ENCODE data around the gene POSTN.
"Not testable (repeated sequence)": the region's sequence is repeated elsewhere in the genome, so short reads cannot be mapped to it uniquely, and the experiment has no call there.

The POSTN gene

GRCh38 chr13:37561031-37561430, 37.5 kb downstream of the POSTN start:
- no peak overlapping the region for H3K4me3 Mint-ChIP-seq
- DNase-seq (no peak), ATAC-seq (replicated peaks) (no peak)
- no peaks in the 10 kb centered on the region for H3K27me3 Mint-ChIP-seq
- peaks cover 14 to 15% of the 10 kb centered on the region in 2 donors for H3K9me3 Mint-ChIP-seq
- H3K36me3 Mint-ChIP-seq = no peaks in the 10 kb centered on the region
- H3K27ac Mint-ChIP-seq = no peak overlapping the region
- no peaks in the 10 kb centered on the region for H3K4me1 Mint-ChIP-seq

DNA sequence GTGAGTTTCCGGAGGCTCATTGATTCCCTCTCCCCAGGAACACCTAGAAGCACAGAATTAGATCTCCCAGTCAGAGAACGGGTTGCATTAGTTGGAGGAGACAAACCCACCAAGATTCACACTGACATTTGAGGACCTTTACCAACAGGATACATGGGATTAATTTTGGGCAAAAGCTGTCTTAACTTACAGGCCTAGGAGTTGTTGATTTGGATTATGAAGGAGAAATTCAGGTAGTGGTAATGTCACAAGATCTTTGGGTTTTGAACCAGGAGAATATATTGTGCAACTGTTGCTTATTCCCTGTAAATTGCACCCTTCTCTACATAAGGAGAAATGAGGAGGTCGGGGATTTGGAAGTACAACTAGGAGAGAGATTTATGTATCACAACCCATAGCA, 38.0 kb downstream of the POSTN start:
- Mint-ChIP-seq H3K27ac (no peak overlapping the region), H3K4me3 (no peak overlapping the region), H3K36me3 (no peaks in the 10 kb centered on the region), H3K4me1 (no peaks in the 10 kb centered on the region), H3K27me3 (no peaks in the 10 kb centered on the region), H3K9me3 (peaks cover 14 to 15% of the 10 kb centered on the region in 2 donors)
- DNase-seq = no peak
- no peak for ATAC-seq (replicated peaks)

- not testable (repeated sequence) for H3K4me1 Mint-ChIP-seq; ATAC-seq (replicated peaks); DNase-seq; H3K27me3 Mint-ChIP-seq; H3K36me3 Mint-ChIP-seq; H3K27ac Mint-ChIP-seq; H3K4me3 Mint-ChIP-seq
- peaks cover 15 to 16% of the 10 kb centered on the region in 2 donors for H3K9me3 Mint-ChIP-seq
These were observed 39.8 kb downstream of the POSTN start for GRCh38 chr13:37558766-37559165.

- no peak overlapping the region for H3K4me3 Mint-ChIP-seq
- H3K27ac Mint-ChIP-seq = no peak overlapping the region
- no peaks in the 10 kb centered on the region for H3K4me1 Mint-ChIP-seq
- H3K27me3 Mint-ChIP-seq = no peaks in the 10 kb centered on the region
- ATAC-seq (replicated peaks) = no peak
- no peak for DNase-seq
- peaks cover 4 to 5% of the 10 kb centered on the region in 2 donors for H3K9me3 Mint-ChIP-seq
- H3K36me3 Mint-ChIP-seq = no peaks in the 10 kb centered on the region
These were observed 52.5 kb downstream of the POSTN start for GRCh38 chr13:37546087-37546486.

- Mint-ChIP-seq H3K27me3 (no peaks in the 10 kb centered on the region), H3K36me3 (no peaks in the 10 kb centered on the region), H3K27ac (no peak overlapping the region), H3K4me3 (no peak overlapping the region), H3K4me1 (no peaks in the 10 kb centered on the region), H3K9me3 (peaks cover 3 to 5% of the 10 kb centered on the region in 2 donors)
- DNase-seq = no peak
- ATAC-seq (replicated peaks) = no peak
These were observed 53.6 kb downstream of the POSTN start for GRCh38 chr13:37544995-37545394.

DNA sequence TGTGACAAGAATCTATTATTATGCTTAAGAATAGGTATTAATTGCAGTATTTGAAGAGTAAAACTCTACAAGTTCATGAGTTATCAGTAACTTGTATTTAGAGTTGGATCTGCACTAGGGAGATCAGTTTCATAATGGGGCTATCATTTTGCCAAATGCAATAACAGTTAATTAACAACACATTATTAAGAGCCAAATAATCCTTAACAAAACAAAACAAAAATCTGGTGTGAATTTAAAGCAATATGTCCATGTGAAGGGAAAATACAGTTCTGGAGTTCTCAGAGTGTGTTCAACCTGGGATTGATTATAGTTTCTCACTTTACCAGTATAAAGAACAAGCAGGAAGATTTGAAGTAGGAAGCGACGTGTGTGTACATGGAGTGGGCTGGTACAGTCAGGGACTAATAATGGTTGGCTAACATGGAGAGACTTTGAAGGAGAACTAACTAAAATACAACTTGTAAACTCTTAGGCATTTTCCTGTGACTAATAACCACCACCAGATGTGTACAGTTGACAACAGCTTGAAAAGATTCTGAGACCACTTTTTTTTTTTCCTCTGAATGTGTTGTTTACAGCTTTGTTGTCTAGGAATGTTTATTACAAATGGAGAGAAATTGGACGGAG, 58.5 kb downstream of the POSTN start:
- Mint-ChIP-seq H3K9me3 (peaks cover 0 to 3% of the 10 kb centered on the region in 2 donors), H3K27ac (no peak overlapping the region), H3K4me3 (no peak overlapping the region), H3K36me3 (no peaks in the 10 kb centered on the region), H3K4me1 (no peaks in the 10 kb centered on the region), H3K27me3 (no peaks in the 10 kb centered on the region)
- DNase-seq = no peak
- ATAC-seq (replicated peaks) = no peak

DNA sequence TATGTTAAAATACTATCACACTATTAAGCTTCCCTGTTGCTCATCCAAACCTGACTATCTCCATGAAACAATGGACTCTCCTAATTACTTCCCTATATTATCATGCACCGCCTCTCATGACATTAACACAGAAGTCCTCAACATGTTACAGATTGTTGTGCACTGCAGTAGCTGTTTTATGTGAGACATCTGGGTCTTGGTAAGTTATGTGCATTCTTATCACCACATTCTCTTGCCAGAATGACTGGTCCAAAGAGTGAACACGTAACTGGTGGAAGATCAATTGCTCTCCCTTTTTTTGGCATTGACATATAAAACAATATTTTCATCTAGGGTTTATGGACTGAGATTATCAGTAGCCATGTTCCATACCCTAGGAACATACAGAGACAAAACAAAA, 59.4 kb downstream of the POSTN start:
- no peak overlapping the region for H3K27ac Mint-ChIP-seq
- no peaks in the 10 kb centered on the region for H3K4me1 Mint-ChIP-seq
- no peaks in the 10 kb centered on the region for H3K27me3 Mint-ChIP-seq
- H3K4me3 Mint-ChIP-seq = no peak overlapping the region
- H3K36me3 Mint-ChIP-seq = no peaks in the 10 kb centered on the region
- DNase-seq (no peak), ATAC-seq (replicated peaks) (no peak)
- peaks cover 0 to 4% of the 10 kb centered on the region in 2 donors for H3K9me3 Mint-ChIP-seq

- Mint-ChIP-seq H3K4me3 (no peak overlapping the region), H3K36me3 (no peaks in the 10 kb centered on the region), H3K4me1 (no peaks in the 10 kb centered on the region), H3K27me3 (no peaks in the 10 kb centered on the region), H3K9me3 (peaks cover 5 to 9% of the 10 kb centered on the region in 2 donors), H3K27ac (no peak overlapping the region)
- ATAC-seq (replicated peaks) (no peak), DNase-seq (no peak)
These were observed 63.1 kb downstream of the POSTN start for GRCh38 chr13:37535501-37535900.

GRCh38 chr13:37534676-37535075, 63.9 kb downstream of the POSTN start:
- no peaks in the 10 kb centered on the region for H3K27me3 Mint-ChIP-seq
- no peaks in the 10 kb centered on the region for H3K36me3 Mint-ChIP-seq
- peaks cover 5 to 7% of the 10 kb centered on the region in 2 donors for H3K9me3 Mint-ChIP-seq
- DNase-seq (no peak), ATAC-seq (replicated peaks) (no peak)
- no peaks in the 10 kb centered on the region for H3K4me1 Mint-ChIP-seq
- no peak overlapping the region for H3K4me3 Mint-ChIP-seq
- no peak overlapping the region for H3K27ac Mint-ChIP-seq

DNA sequence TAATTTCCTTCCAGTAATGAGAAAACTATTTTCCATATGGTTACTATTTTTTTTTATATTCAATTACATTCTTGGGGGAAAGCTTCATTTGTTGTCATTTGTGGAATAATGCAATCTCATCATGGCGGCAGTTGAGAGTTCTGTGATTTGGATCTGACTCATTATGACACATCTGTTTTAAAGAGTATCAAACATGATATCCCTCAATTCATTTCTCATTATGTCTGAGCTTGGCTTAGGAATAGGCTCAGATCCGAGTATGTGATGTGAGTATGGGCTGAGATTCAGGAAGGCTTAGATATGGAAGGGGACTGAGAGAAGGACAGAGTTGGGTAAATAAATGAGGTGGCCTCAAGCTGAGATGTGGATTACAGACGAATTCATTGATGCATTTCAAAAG, 64.4 kb downstream of the POSTN start:
- H3K4me3 Mint-ChIP-seq = no peak overlapping the region
- no peak overlapping the region for H3K27ac Mint-ChIP-seq
- DNase-seq (no peak), ATAC-seq (replicated peaks) (no peak)
- H3K9me3 Mint-ChIP-seq = peaks cover 5 to 7% of the 10 kb centered on the region in 2 donors
- H3K36me3 Mint-ChIP-seq = no peaks in the 10 kb centered on the region
- H3K4me1 Mint-ChIP-seq = no peaks in the 10 kb centered on the region
- H3K27me3 Mint-ChIP-seq = no peaks in the 10 kb centered on the region

- H3K9me3 Mint-ChIP-seq = peaks cover 5 to 6% of the 10 kb centered on the region in 2 donors
- H3K27ac Mint-ChIP-seq = no peak overlapping the region
- no peak for ATAC-seq (replicated peaks)
- H3K36me3 Mint-ChIP-seq = no peaks in the 10 kb centered on the region
- DNase-seq = no peak
- no peak overlapping the region for H3K4me3 Mint-ChIP-seq
- H3K4me1 Mint-ChIP-seq = no peaks in the 10 kb centered on the region
- no peaks in the 10 kb centered on the region for H3K27me3 Mint-ChIP-seq
These were observed 67.5 kb downstream of the POSTN start for GRCh38 chr13:37531049-37531448.

DNA sequence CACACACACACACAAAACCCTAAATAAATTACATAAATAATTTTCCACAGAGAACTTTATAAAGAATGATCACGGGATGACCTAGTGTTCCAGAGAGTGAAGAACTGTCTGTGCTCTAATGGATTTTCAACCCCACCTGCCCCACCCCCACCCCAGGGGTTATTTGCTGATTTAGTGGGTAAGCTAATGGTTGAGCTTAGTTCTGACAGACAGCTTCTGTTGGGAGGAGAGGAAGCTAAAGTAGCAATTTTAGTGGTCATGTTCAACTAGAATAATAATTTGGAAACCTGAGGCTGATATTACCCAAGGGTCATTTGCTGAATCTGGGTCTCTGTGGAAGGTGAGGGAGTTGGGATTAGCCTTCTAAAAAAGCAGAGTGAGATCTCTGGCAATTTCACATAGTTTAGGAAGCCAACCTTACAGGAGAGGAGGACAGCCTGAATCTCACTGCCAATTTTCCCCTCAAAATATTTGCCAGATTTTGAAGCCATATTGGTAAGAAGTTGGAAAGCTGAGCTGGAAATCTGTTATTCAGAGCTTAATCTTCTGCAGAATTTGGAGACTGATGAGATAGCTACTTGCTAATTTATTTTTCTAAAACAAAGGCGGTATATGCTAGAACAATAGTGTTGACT, 68.7 kb downstream of the POSTN start:
- Mint-ChIP-seq H3K27ac (no peak overlapping the region), H3K36me3 (no peaks in the 10 kb centered on the region), H3K4me1 (no peaks in the 10 kb centered on the region), H3K9me3 (peaks cover 5 to 6% of the 10 kb centered on the region in 2 donors), H3K27me3 (no peaks in the 10 kb centered on the region), H3K4me3 (no peak overlapping the region)
- DNase-seq (no peak), ATAC-seq (replicated peaks) (no peak)

DNA sequence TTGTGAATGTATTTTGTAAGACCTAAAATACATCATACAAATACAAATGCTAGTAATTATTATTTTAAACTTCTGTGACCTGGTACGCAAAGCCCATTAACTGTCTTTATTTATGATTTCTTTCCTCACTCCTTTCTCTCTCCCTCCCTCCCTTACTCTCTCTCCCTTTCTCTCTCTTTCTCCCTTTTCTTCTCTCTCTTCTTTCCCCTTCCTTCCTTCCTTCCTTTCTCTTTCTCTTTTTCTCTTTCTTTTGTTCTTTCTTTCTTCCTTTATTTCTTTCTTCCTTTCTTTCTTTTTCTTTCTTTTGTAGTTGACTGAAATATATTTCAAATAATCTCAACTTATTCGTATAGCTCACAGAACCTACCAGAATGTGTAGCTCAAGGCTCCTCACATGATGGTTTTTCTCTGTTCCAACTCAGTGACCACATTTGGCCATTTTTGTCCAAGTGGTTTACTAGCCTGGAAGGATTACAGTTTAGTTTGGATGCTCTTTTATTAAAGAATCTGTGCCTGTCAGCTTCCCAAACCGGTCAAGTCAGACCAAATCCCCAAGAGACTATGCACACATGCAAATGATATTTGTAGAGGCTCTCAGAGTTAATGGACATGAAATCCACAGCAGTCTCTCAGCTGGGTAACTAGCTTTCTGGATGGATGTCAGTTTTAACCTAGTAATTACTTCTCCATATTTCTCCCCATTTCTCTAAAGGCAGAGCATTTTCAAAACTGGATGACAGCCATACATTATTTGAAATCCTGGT, 71.7 kb downstream of the POSTN start:
- DNase-seq (no peak), ATAC-seq (replicated peaks) (no peak)

DNA sequence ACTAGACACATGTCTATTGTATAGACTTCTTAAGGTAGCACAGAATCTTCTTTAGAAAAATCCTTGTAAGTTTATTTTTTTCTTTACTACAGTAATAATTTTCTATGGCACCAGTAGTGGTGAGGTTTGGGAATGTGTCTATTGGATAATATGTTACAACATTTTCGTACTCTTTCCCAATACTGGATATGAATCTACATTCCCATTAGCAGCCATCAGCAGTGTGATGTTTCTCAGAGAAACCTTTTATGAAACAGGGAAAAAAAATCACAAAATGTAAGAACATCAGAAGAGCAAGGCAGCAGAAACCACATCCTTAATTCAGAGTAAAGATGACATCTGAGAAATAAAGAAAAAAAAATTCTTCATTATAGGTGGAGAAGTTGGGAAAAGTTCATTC, 83.3 kb downstream of the POSTN start:
- DNase-seq (no peak), ATAC-seq (replicated peaks) (no peak)
- Mint-ChIP-seq H3K9me3 (no peaks in the 10 kb centered on the region), H3K27me3 (no peaks in the 10 kb centered on the region), H3K4me3 (no peak overlapping the region), H3K36me3 (no peaks in the 10 kb centered on the region), H3K27ac (no peak overlapping the region), H3K4me1 (no peaks in the 10 kb centered on the region)

More for the DNA sequence above, 71.7 kb downstream of the POSTN start:
- H3K27ac Mint-ChIP-seq = no peak overlapping the region
- H3K9me3 Mint-ChIP-seq = peaks cover 4 to 5% of the 10 kb centered on the region in 2 donors
- H3K36me3 Mint-ChIP-seq = no peaks in the 10 kb centered on the region
- no peaks in the 10 kb centered on the region for H3K27me3 Mint-ChIP-seq
- H3K4me1 Mint-ChIP-seq = no peaks in the 10 kb centered on the region
- no peak overlapping the region for H3K4me3 Mint-ChIP-seq
